Measurements from ENCODE around the gene KRIT1. TPM values are rescaled to one million over a fixed set of nuclear protein-coding genes. Genes with fewer than 3 reads are reported as not detected.

KRIT1 gene
- total and polyA plus RNA-seq, 2 of the 13 experiments (the other 11 are each of a cell fraction or from before 2014, with no cell fraction given) = 29.4 to 37.7 TPM

GRCh38 chr7:92178928-92179924, 66.5 kb downstream of the KRIT1 start, which contains the start of gene LRRD1 (continued):
- peak; percentile 34; the same call in 1 of the 2 replicates for TF ChIP-seq MXD4 (CRISPR knock-in tag; IDR thresholded peaks at IDR 0.05)
- TF ChIP-seq TARDBP (CRISPR knock-in tag; IDR thresholded peaks at IDR 0.05) = peak; percentile 70; the same call in 1 of the 2 replicates
- TF ChIP-seq KLF6 (CRISPR knock-in tag; IDR thresholded peaks at IDR 0.05) = peak; percentile 65; the same call in 1 of the 2 replicates
- TF ChIP-seq HNRNPLL (IDR thresholded peaks at IDR 0.05; ENCODE audit: low read depth, low read length, poor library complexity, severe bottlenecking) = peak; percentile 84
- TF ChIP-seq MAX (IDR thresholded peaks at IDR 0.05) = peak; percentile 59; the same call in 1 of the 2 replicates
- TF ChIP-seq KMT2B (CRISPR knock-in tag; IDR thresholded peaks at IDR 0.05) = peak; percentile 69
- peak; percentile 84; the same call in 1 of the 2 replicates for TF ChIP-seq NFKB2 (CRISPR knock-in tag; IDR thresholded peaks at IDR 0.05; ENCODE audit: borderline replicate concordance)
- TF ChIP-seq NR2F6 (IDR thresholded peaks at IDR 0.05) = no peak
- TF ChIP-seq NR2F6 (CRISPR knock-in tag; IDR thresholded peaks at IDR 0.05) = peak; percentile 39; the same call in 1 of the 2 replicates
- TF ChIP-seq MYPOP (CRISPR knock-in tag; IDR thresholded peaks at IDR 0.05) = peak; percentile 76; the same call in 1 of the 2 replicates
- no peak; the same call in 1 of the 2 replicates for TF ChIP-seq ZNF143 (CRISPR knock-in tag; IDR thresholded peaks at IDR 0.05)
- peak; percentile 63 for TF ChIP-seq FOXO1 (CRISPR knock-in tag; IDR thresholded peaks at IDR 0.05)
- no peak for TF ChIP-seq TOE1 (CRISPR knock-in tag; IDR thresholded peaks at IDR 0.05)
- TF ChIP-seq IKZF5 (CRISPR knock-in tag; IDR thresholded peaks at IDR 0.05) = peak; percentile 82; the same call in 1 of the 2 replicates
- TF ChIP-seq TBX2 (CRISPR knock-in tag; IDR thresholded peaks at IDR 0.05; ENCODE audit: borderline replicate concordance) = no peak; the same call in 1 of the 2 replicates
- TF ChIP-seq AHDC1 (CRISPR knock-in tag; IDR thresholded peaks at IDR 0.05; ENCODE audit: borderline replicate concordance) = no peak
- TF ChIP-seq ZNF207 (IDR thresholded peaks at IDR 0.05; ENCODE audit: borderline replicate concordance) = no peak
- TF ChIP-seq ASH2L (IDR thresholded peaks at IDR 0.05; ENCODE audit: insufficient read length, low read depth, low read length) = peak; percentile 45
- TF ChIP-seq HOMEZ (CRISPR knock-in tag; IDR thresholded peaks at IDR 0.05; ENCODE audit: low read depth) = no peak
